HL-60 (cell line): ENCODE results near the gene LIME1.

Experiments
- DNase-seq, 2 experiments: peaks; one replicate each; pipeline ENCODE4 v3.0.0-alpha.2; 2010 to 2020; ENCODE audit warnings: low read depth in 1 of 2, low spot score in 1 of 2
- H3K27ac ChIP-seq: fragments of 250-450 bp; sonication (Bioruptor Pico); replicated peaks from 2 replicates; pipeline ENCODE4 v1.5.1; 2020; ENCODE audit warnings: mild to moderate bottlenecking, moderate library complexity
- H3K27me3 ChIP-seq: fragments of 250-450 bp; sonication (Bioruptor Pico); 2 replicates; pipeline ENCODE4 v1.5.1; 2021; ENCODE audit warnings: mild to moderate bottlenecking, moderate library complexity; ENCODE audit not compliant: insufficient read depth, poor library complexity, severe bottlenecking
- H3K4me3 ChIP-seq: replicated peaks from 2 replicates; pipeline ENCODE4 v1.5.1; 2011; ENCODE audit warnings: mild to moderate bottlenecking, control low read depth, low read length; ENCODE audit not compliant: insufficient read depth
- GABPA ChIP-seq: IDR thresholded peaks from 2 replicates; pipeline ENCODE4 v1.6.1; 2012; ENCODE audit warnings: low read depth
- POLR2AphosphoS5 ChIP-seq: IDR thresholded peaks from 2 replicates; pipeline ENCODE4 v1.6.1; 2012; ENCODE audit warnings: low read depth
- SPI1 ChIP-seq: IDR thresholded peaks from 2 replicates; pipeline ENCODE4 v1.6.1; 2012; ENCODE audit warnings: low read depth, mild to moderate bottlenecking, borderline replicate concordance
- TF ChIP-seq, protein P1 (sequence below): IDR thresholded peaks from one replicate; pipeline ENCODE4 v1.5.1; 2011; ENCODE audit warnings: low read length, control low read depth, inconsistent platforms; ENCODE audit not compliant: insufficient read depth
- TF ChIP-seq, protein P2 (sequence below): IDR thresholded peaks from 2 replicates; pipeline ENCODE4 v1.6.1; 2012; ENCODE audit warnings: low read depth; ENCODE audit not compliant: insufficient replicate concordance

The LIME1 gene

DNA sequence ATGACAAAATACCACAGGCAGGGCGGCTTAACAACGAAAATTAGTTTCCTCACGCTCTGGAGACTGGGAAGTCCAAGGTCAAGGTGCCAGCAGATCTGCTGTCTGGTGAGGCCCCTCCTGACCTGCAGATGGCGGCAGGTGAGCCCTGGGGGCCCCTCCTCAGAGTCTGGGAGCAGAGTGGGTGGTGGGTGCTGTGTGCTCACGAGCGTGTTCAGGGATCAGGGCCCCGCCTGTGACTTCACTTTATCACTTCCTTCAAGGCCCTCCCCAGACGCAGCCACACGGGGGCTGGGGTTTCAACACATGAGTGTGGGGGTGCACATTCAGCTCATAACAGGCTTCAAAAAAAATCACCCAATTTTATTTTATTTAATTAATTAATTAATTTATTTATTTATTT, 42.4 kb downstream of the LIME1 start:
- H3K4me3 ChIP-seq: no peak overlapping the region
- no peaks in the 10 kb centered on the region for H3K27me3 ChIP-seq
- DNase-seq: no peak
- no peak overlapping the region for H3K27ac ChIP-seq
- TF ChIP-seq GABPA (no peak), POLR2AphosphoS5 (no peak), SPI1 (no peak)
- TF ChIP-seq, protein P1, sequence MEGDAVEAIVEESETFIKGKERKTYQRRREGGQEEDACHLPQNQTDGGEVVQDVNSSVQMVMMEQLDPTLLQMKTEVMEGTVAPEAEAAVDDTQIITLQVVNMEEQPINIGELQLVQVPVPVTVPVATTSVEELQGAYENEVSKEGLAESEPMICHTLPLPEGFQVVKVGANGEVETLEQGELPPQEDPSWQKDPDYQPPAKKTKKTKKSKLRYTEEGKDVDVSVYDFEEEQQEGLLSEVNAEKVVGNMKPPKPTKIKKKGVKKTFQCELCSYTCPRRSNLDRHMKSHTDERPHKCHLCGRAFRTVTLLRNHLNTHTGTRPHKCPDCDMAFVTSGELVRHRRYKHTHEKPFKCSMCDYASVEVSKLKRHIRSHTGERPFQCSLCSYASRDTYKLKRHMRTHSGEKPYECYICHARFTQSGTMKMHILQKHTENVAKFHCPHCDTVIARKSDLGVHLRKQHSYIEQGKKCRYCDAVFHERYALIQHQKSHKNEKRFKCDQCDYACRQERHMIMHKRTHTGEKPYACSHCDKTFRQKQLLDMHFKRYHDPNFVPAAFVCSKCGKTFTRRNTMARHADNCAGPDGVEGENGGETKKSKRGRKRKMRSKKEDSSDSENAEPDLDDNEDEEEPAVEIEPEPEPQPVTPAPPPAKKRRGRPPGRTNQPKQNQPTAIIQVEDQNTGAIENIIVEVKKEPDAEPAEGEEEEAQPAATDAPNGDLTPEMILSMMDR: no peak
- TF ChIP-seq, protein P2, sequence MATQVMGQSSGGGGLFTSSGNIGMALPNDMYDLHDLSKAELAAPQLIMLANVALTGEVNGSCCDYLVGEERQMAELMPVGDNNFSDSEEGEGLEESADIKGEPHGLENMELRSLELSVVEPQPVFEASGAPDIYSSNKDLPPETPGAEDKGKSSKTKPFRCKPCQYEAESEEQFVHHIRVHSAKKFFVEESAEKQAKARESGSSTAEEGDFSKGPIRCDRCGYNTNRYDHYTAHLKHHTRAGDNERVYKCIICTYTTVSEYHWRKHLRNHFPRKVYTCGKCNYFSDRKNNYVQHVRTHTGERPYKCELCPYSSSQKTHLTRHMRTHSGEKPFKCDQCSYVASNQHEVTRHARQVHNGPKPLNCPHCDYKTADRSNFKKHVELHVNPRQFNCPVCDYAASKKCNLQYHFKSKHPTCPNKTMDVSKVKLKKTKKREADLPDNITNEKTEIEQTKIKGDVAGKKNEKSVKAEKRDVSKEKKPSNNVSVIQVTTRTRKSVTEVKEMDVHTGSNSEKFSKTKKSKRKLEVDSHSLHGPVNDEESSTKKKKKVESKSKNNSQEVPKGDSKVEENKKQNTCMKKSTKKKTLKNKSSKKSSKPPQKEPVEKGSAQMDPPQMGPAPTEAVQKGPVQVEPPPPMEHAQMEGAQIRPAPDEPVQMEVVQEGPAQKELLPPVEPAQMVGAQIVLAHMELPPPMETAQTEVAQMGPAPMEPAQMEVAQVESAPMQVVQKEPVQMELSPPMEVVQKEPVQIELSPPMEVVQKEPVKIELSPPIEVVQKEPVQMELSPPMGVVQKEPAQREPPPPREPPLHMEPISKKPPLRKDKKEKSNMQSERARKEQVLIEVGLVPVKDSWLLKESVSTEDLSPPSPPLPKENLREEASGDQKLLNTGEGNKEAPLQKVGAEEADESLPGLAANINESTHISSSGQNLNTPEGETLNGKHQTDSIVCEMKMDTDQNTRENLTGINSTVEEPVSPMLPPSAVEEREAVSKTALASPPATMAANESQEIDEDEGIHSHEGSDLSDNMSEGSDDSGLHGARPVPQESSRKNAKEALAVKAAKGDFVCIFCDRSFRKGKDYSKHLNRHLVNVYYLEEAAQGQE: no peak

DNA sequence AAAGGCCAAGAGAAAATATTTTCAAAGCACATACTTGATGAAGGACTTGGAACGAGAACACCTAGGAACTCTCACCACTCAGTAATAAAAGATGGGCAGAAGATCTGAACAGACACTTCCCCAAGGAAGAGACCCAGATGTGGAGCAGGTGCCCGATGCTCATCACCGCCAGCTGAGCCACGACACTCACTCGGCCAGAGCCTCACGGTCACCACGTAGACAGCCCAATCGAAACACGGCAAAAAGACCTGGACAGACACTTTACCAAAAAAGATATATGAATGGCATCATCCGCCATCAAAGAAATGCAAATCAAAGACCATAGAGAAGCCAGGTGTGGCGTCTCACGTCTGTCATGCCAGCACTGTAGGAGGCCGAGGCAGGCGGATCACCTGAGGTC, 44.7 kb downstream of the LIME1 start:
- no peak for DNase-seq
- TF ChIP-seq, protein P1: no peak
- TF ChIP-seq, protein P2: no peak
- H3K27me3 ChIP-seq: no peaks in the 10 kb centered on the region
- H3K27ac ChIP-seq: no peak overlapping the region
- no peak overlapping the region for H3K4me3 ChIP-seq

DNA sequence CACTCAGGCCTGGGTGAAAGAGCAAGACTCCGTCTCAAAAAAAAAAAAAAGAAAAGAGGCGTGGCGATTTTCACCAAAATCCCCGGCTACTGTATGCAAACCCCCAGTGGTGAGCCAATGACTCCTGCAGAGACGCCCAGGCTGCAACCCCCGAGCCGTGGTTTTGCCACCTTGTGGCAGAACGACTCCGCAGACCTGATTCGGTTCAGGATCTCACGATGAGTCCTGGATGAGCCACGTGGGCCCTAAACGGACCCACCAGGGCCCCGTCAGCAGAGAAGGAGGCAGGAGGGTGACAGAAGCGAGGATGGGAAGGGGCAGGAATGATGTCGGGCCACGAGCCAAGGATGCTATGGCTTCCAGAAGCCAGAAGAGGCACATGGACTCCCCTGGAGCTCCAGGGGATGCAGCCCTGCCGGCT, 45.6 kb downstream of the LIME1 start:
- TF ChIP-seq GABPA (no peak), SPI1 (no peak), POLR2AphosphoS5 (no peak)
- TF ChIP-seq, protein P1: no peak
- TF ChIP-seq, protein P2: no peak
- peak in 1 of 2 experiments; percentile 31 for DNase-seq
- H3K4me3 ChIP-seq: no peak overlapping the region
- no peaks in the 10 kb centered on the region for H3K27me3 ChIP-seq
- no peak overlapping the region for H3K27ac ChIP-seq
